ENCODE results near the gene CEPT1. TPM values are rescaled to one million over a fixed set of nuclear protein-coding genes. Genes with fewer than 3 reads are reported as not detected.

The CEPT1 gene
- total and polyA plus RNA-seq, 9 of the 15 experiments (the other 6 are each of a cell fraction or from before 2014, with no cell fraction given), result 24.4 to 72.6 (median 42.4) TPM

DNA sequence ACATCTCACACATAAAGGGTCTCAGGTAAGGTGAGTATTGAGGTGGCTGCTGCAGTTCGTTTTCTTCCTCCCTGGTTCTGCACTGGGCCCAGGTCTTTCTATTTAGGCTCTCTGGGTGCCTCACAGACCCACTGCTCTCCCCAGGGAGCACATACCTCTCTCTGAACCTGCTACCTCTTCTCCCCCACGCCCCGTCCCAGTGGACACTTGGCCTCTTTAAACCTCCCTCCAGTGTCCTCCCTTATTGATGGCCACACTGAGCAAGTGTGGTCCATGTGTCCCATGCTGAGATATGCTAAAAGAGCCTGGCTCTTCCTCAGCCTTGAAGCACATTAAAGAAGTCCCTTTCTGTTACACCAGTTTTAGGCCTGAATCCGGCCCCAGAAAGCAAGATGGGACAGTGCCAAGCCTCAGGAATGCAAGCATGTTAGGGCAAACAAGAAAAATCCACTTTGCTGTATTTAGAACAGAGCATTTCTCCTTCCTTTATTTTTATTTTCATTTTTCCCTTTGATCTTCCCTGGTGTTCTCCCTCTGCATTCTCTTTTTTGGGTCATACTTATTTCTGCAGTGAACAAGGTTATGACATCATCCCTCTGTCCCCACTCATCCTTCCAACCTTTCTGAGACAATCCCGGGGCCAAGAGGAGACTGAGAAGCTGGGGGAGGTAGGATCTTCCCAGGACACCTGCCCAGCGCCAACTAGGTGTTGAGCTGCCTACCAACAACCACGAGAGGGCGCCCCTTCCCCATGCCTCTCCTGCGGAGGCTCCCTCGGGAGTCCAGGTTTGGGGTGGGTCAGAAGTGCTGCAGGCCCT, 82.5 kb downstream of the CEPT1 start (continued):
- no peak for TF ChIP-seq L3MBTL2 (IDR thresholded peaks at IDR 0.05)
- no peak for TF ChIP-seq ZNF146 (CRISPR knock-in tag; IDR thresholded peaks at IDR 0.05; ENCODE audit: unreplicated experiment)
- TF ChIP-seq NONO (IDR thresholded peaks at IDR 0.05; ENCODE audit: low read depth in 2 of 2, low read length in 1 of 2), result 0 out of 4 replicates have a peak, but pooled peaks of 1 of the 2 experiments have one; percentile 53
- 0 out of 4 replicates have a peak, but pooled peaks of 1 of the 2 experiments have one; percentile 34 for TF ChIP-seq SRF (CRISPR knock-in tag; IDR thresholded peaks at IDR 0.05)
- TF ChIP-seq PHF21A (IDR thresholded peaks at IDR 0.05; ENCODE audit: borderline replicate concordance, low read depth), result no peak
- no peak for TF ChIP-seq NFRKB (IDR thresholded peaks at IDR 0.05; ENCODE audit: low read depth)
- no peak for TF ChIP-seq DIDO1 (tag; IDR thresholded peaks at IDR 0.05; ENCODE audit: low read depth)
- no peak for TF ChIP-seq KLF10 (CRISPR knock-in tag; IDR thresholded peaks at IDR 0.05)
- TF ChIP-seq FOXJ3 (CRISPR knock-in tag; IDR thresholded peaks at IDR 0.05), result no peak
- no peak for TF ChIP-seq ZNF217 (CRISPR knock-in tag; IDR thresholded peaks at IDR 0.05)
- no peak for TF ChIP-seq ELF4 (CRISPR knock-in tag; IDR thresholded peaks at IDR 0.05)
- no peak for TF ChIP-seq TRIM25 (IDR thresholded peaks at IDR 0.05; ENCODE audit: borderline replicate concordance)
- no peak for TF ChIP-seq CBFA2T2 (conservative IDR thresholded peaks at IDR 0.05)
- TF ChIP-seq MYNN (IDR thresholded peaks at IDR 0.05), result 0 out of 2 replicates have a peak, but pooled peaks have one; percentile 25
- no peak for TF ChIP-seq MYNN (CRISPR knock-in tag; IDR thresholded peaks at IDR 0.05)
- TF ChIP-seq, protein P1, sequence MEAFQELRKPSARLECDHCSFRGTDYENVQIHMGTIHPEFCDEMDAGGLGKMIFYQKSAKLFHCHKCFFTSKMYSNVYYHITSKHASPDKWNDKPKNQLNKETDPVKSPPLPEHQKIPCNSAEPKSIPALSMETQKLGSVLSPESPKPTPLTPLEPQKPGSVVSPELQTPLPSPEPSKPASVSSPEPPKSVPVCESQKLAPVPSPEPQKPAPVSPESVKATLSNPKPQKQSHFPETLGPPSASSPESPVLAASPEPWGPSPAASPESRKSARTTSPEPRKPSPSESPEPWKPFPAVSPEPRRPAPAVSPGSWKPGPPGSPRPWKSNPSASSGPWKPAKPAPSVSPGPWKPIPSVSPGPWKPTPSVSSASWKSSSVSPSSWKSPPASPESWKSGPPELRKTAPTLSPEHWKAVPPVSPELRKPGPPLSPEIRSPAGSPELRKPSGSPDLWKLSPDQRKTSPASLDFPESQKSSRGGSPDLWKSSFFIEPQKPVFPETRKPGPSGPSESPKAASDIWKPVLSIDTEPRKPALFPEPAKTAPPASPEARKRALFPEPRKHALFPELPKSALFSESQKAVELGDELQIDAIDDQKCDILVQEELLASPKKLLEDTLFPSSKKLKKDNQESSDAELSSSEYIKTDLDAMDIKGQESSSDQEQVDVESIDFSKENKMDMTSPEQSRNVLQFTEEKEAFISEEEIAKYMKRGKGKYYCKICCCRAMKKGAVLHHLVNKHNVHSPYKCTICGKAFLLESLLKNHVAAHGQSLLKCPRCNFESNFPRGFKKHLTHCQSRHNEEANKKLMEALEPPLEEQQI (IDR thresholded peaks at IDR 0.05), result no peak
- no peak for TF ChIP-seq ZNF12 (CRISPR knock-in tag; IDR thresholded peaks at IDR 0.05)
- TF ChIP-seq RB1 (IDR thresholded peaks at IDR 0.05; ENCODE audit: low read depth), result peak; percentile 59; the same call in 1 of the 2 replicates
- no peak for TF ChIP-seq MEF2A (IDR thresholded peaks at IDR 0.05; ENCODE audit: control insufficient read depth, low read depth, low read length)
- TF ChIP-seq ZNF124 (CRISPR knock-in tag; IDR thresholded peaks at IDR 0.05), result no peak
- no peak for TF ChIP-seq ZNF696 (CRISPR knock-in tag; conservative IDR thresholded peaks at IDR 0.05)
- no peak for TF ChIP-seq ZNF282 (CRISPR knock-in tag; IDR thresholded peaks at IDR 0.05)
- TF ChIP-seq PYGO2 (tag; IDR thresholded peaks at IDR 0.05), result no peak
- TF ChIP-seq, protein P2, sequence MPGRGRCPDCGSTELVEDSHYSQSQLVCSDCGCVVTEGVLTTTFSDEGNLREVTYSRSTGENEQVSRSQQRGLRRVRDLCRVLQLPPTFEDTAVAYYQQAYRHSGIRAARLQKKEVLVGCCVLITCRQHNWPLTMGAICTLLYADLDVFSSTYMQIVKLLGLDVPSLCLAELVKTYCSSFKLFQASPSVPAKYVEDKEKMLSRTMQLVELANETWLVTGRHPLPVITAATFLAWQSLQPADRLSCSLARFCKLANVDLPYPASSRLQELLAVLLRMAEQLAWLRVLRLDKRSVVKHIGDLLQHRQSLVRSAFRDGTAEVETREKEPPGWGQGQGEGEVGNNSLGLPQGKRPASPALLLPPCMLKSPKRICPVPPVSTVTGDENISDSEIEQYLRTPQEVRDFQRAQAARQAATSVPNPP (IDR thresholded peaks at IDR 0.05; ENCODE audit: borderline replicate concordance, insufficient read depth, insufficient read length), result no peak

All from K562 (cell line).